Activated CD8-positive, alpha-beta T cell treated with anti-CD3 and anti-CD28 coated beads for 36 hours (primary cell): ENCODE results near the gene KPNA1. TPM values are rescaled to one million over a fixed set of nuclear protein-coding genes. Genes with fewer than 3 reads are reported as not detected.
A peak's percentile ranks its signal among the peaks of the same experiment; 100 is the strongest.

Source experiments
- ATAC-seq: fragments of 200-7000 bp; cut with Tn5 transposase; one replicate; pipeline ENCODE4 v1.10.0; 2021; ENCODE audit warnings: mild to moderate bottlenecking, moderate library complexity
- CTCF ChIA-PET: fragments of 350-600 bp; sonication (Branson Sonifier 250); formaldehyde crosslinking; loops from one replicate; lab custom pipeline; 2021; ENCODE audit warnings: antibody characterized with exemption; lab: Charles Lee
- POLR2A ChIA-PET: fragments of 350-600 bp; sonication (Branson Sonifier 250); formaldehyde crosslinking; loops from one replicate; lab custom pipeline; 2021; ENCODE audit warnings: antibody characterized with exemption; lab: Charles Lee
- DNase-seq: peaks from one replicate; pipeline ENCODE4 v3.0.0-alpha.2; 2020
- H3K27ac Mint-ChIP-seq: one replicate; pipeline ENCODE4 v1.8.0; 2021; ENCODE audit warnings: mild to moderate bottlenecking, mixed read lengths
- H3K27me3 Mint-ChIP-seq: one replicate; pipeline ENCODE4 v1.8.0; 2021; ENCODE audit warnings: mixed read lengths
- H3K36me3 Mint-ChIP-seq: one replicate; pipeline ENCODE4 v1.8.0; 2021; ENCODE audit warnings: low read depth, mixed read lengths
- H3K4me1 Mint-ChIP-seq: one replicate; pipeline ENCODE4 v1.8.0; 2021; ENCODE audit warnings: low read depth, mixed read lengths
- H3K4me3 Mint-ChIP-seq: one replicate; pipeline ENCODE4 v1.8.0; 2021; ENCODE audit warnings: mild to moderate bottlenecking, moderate library complexity, mixed read lengths
- H3K9me3 Mint-ChIP-seq: one replicate; pipeline ENCODE4 v1.8.0; 2021; ENCODE audit warnings: mixed read lengths
- CTCF ChIP-seq: fragments of 200-600 bp; IDR thresholded peaks from one replicate; pipeline ENCODE4 v1.8.0; 2022; ENCODE audit warnings: antibody characterized with exemption, mild to moderate bottlenecking
- intact Hi-C: fragments of 100-400 bp; cut with micrococcal nuclease; formaldehyde crosslinking; loops from one replicate; pipeline ENCODE4 v1.10.0; 2022
- total RNA-seq, 2 experiments: library from RNA; stranded (reverse); gene quantifications; one replicate each; pipeline ENCODE4 v1.2.3, GENCODE V29; 2021

KPNA1 gene
- total RNA-seq, 2 experiments from 2014 or later = 46.6 to 47.4 TPM

DNA sequence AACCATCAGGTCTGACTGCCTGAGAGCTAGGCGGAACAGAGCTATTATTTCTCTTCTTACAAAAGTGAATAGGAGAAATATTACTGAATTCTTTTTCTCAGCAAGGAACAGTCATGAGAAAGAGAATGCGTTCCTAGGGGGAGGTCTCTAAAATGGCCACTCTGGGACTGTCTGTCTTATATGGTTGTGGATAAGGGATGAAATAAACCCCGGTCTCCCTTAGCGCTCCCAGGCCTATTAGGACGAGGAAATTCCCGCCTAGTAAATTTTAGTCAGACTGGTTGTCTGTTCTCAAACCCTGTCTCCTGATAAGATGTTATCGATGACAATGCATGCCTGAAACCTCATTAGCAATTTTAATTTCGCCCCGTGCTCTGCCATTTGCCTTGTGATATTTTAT, 78.8 kb downstream of the KPNA1 start:
- Mint-ChIP-seq H3K27me3 (no peaks in the 10 kb centered on the region), H3K36me3 (peaks cover 68% of the 10 kb centered on the region), H3K9me3 (peaks cover 6% of the 10 kb centered on the region), H3K27ac (peak overlapping the region; percentile 4), H3K4me3 (no peak overlapping the region), H3K4me1 (no peaks in the 10 kb centered on the region)
- POLR2A ChIA-PET = no interaction called here
- intact Hi-C loops = no loop called here
- DNase-seq (no peak), ATAC-seq (no peak)
- CTCF ChIA-PET = interaction anchor here (1.9 kb wide), 1 partner anchor 124 kb away, joined by 4 read pairs; no protein-coding TSS in a partner anchor
- no peak for TF ChIP-seq CTCF

- DNase-seq = no peak
- CTCF ChIA-PET = no interaction called here
- Mint-ChIP-seq H3K4me3 (no peak overlapping the region), H3K36me3 (peaks cover 81% of the 10 kb centered on the region), H3K27ac (no peak overlapping the region), H3K9me3 (peaks cover 5% of the 10 kb centered on the region), H3K27me3 (no peaks in the 10 kb centered on the region), H3K4me1 (peaks cover 17% of the 10 kb centered on the region)
- intact Hi-C loops = no loop called here
- POLR2A ChIA-PET = no interaction called here
- ATAC-seq = no peak
- TF ChIP-seq CTCF = no peak
Measured at GRCh38 chr3:122430371-122430770, 84.4 kb downstream of the KPNA1 start.

DNA sequence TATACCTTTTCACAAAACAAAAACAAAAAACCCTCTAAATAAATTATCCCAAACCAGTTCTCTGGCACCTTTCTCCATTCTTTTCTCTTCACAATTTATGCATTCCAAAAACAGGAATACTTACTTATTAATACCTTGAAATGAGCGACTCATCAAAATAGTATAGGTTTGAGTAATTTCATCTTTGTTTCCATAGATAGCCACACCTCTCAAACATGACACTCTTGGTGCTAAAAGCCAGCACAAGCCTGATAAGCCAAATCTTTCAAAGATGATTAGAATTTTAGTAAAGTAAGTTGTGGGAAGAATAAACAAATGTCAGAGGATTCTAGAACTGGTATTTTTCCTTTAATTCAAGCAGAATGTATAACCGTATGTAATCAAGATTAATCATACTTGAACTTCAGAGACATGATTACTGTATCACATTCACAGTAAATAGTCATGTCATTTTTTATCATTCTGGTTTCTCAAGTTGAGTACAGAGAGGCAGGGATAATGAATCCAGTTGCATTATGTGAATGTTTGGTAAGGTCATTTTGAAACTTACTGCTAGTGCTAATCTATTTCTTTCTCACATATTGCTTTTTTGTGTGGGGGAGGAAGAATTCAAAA, 86.8 kb downstream of the KPNA1 start:
- no peak for TF ChIP-seq CTCF
- Mint-ChIP-seq H3K4me1 (peaks cover 21% of the 10 kb centered on the region), H3K27ac (peak overlapping the region; percentile 82), H3K27me3 (no peaks in the 10 kb centered on the region), H3K4me3 (no peak overlapping the region), H3K9me3 (peaks cover 5% of the 10 kb centered on the region), H3K36me3 (peaks cover 68% of the 10 kb centered on the region)
- ChIA-PET POLR2A (no interaction called here), CTCF (no interaction called here)
- intact Hi-C loops = no loop called here
- DNase-seq = no peak
- peak; percentile 85 for ATAC-seq

DNA sequence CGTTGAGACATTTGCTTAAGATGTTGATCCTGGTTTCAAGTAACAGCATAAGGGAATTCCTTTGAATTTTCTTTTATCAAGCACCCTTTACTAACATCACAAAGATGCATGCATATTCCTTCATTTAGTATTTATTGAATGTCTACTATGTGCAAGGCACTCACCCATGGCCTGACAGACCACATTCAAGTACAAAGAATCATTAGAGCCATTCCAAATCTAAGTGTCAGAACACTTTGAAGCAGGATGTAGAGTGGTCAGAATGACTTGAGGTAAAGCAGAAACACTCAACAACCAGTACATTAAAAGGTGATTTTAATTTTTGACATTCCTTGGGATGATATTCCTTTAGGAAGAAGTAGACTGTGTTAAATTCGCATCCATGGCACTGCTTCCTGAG, 92.9 kb downstream of the KPNA1 start:
- H3K4me3 Mint-ChIP-seq = no peak overlapping the region
- DNase-seq (no peak), ATAC-seq (no peak)
- no peak for TF ChIP-seq CTCF
- intact Hi-C loops = no loop called here
- no peaks in the 10 kb centered on the region for H3K9me3 Mint-ChIP-seq
- H3K4me1 Mint-ChIP-seq = peaks cover 16% of the 10 kb centered on the region
- POLR2A ChIA-PET = no interaction called here
- no peaks in the 10 kb centered on the region for H3K27me3 Mint-ChIP-seq
- CTCF ChIA-PET = interaction anchor here (0.7 to 0.8 kb wide), 2 partner anchors 84 to 127 kb away, joined by 3 to 4 read pairs; no protein-coding TSS in a partner anchor
- no peak overlapping the region for H3K27ac Mint-ChIP-seq
- H3K36me3 Mint-ChIP-seq = peaks cover 37% of the 10 kb centered on the region

GRCh38 chr3:122421101-122421500, 93.6 kb downstream of the KPNA1 start:
- no peaks in the 10 kb centered on the region for H3K27me3 Mint-ChIP-seq
- H3K36me3 Mint-ChIP-seq = peaks cover 32% of the 10 kb centered on the region
- peaks cover 19% of the 10 kb centered on the region for H3K4me1 Mint-ChIP-seq
- DNase-seq = no peak
- intact Hi-C loops = no loop called here
- CTCF ChIA-PET = interaction anchor here (0.7 to 0.8 kb wide), 2 partner anchors 85 to 128 kb away, joined by 3 to 4 read pairs; no protein-coding TSS in a partner anchor
- no peaks in the 10 kb centered on the region for H3K9me3 Mint-ChIP-seq
- no peak overlapping the region for H3K4me3 Mint-ChIP-seq
- no peak for TF ChIP-seq CTCF
- POLR2A ChIA-PET = interaction anchor here (0.7 kb wide), 1 partner anchor 28 kb away, joined by 3 read pairs; no protein-coding TSS in a partner anchor
- ATAC-seq = no peak
- H3K27ac Mint-ChIP-seq = no peak overlapping the region
